NCI-H345 treated with DMSO at 0.1 percent for 48 hours (cell line): ENCODE measurements around the gene LRRC47.

Source experiments
- DNase-seq: peaks from one replicate; lab custom pipeline; 2025; ENCODE audit not compliant: unreplicated experiment; lab: John Stamatoyannopoulos, UW

Gene LRRC47

DNA sequence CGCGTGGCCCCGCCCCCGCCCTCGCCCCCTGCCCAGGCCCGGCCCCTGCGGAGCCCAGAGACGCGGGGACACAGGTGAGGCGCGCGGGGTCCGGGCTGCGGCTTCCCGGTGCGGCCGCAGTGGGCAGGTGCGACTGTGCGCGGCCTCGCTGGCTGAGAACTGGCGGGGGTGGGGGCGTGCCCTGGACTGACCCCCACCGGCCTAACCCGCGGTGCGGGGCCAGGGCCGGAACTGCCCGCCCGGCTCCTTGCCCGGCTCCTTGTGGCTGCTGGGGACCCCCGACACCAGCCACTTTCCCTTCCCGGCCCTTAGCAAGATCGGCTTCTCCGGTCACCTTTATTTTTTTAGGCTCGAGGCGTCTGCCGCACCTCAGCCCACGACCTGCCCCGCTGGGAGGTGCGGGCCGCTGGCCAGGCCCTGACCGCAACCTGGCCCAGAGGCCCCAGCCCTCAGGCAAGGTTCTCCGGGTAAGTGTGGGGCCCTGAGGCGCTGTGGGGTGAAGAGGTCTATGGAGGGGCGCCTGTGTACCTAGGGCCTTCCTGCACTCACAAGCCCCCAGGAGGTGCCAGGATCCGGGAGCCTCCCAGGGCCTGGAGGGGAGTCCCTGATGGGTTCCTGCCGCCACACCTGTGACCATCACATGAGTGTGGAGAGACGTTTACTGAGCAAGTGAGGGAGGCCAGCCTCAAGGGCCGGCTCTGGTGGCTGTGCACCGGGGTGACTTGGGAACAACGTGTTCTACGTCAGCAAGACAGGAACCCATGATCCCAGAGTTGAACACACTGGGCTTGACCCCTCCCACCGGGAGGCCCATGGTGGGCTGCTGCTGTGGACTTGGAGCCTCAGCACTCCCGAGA is 23.4 kb downstream of the LRRC47 start, which contains the start of gene SMIM1:
TSS of gene SMIM1 (plus strand) at position 35 of the 857 bp plus-strand sequence. CDS start 2,625 bp downstream, outside the sequence.
- DNase-seq, result no peak

DNA sequence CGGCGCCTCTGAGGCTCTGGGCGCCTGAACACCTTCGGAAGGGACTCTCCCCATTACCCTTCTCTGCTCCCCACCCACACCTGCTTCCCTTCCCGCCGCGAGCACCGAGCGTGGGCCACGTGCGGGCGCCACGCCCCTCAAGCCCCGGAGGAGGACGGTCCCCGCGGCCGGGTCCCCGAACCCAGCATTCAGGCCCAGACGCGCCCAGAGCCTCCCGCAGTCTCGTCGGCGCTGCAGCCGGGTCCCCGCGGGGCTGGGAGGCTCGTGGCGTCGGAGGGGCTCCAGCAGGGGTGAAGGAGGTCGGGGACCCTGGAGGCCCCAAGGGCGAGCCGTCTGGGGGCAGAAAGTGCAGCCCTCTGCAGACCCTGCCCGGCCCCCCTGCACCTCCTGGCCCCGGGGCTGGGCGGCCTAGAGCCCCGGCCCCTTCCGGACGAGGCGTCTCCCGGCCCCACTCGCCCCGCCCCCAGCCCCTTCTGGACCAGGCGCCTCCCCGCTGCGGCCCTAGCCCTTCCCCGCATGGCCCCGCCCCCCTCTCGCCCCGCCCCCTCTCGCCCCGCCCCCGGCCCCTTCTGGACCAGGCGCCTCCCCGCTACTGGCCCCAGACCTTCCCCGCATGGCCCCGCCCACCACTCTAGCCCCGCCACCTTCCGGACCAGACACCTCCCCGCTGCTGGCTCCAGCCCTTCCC is 24.1 kb downstream of the LRRC47 start:
- DNase-seq, result peak; percentile 57

DNA sequence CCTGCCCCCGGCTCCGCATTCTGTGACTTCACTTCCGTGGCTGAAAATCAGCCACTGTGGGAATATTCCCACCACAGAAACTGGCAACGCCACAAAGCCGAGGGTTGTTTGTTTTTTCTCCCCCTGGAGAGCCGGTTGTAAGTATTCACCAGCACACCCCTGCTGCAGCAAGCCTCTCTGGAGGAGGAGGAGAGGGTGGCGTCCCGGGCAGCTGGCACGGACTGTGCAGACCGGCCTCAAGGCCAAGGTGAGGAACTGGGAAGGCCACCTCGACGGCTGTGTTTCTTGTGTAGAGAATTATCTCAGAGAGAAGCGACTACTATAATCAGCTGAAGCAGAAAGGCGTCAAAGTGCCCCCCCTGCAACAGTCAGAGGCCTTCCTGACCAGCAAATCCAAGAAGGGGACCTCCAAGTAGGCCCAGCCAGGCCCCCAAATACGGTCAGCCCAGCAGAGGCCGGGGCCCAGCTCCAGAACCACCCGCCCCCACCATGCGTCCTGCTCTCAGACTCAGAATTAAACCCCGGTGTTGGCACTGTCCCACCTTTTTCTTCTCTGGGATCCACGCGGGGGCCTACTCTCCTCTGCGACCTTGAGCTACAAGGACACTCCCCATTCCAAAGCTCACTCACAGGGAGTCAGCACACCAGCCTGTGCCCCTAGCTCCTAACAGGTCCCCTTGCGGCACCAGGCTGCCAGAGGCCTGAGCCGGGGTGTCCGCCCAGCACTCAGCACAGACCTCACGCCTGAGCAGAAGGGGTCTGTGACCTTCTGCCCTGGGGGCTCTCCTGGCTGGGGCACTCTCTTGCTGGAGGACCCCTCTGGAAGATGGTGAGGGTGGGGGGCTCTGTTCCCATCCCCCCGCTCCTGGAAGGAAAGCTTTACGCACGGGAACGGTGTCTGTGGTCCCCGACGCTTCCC is 24.9 kb downstream of the LRRC47 start:
- DNase-seq, result no peak

DNA sequence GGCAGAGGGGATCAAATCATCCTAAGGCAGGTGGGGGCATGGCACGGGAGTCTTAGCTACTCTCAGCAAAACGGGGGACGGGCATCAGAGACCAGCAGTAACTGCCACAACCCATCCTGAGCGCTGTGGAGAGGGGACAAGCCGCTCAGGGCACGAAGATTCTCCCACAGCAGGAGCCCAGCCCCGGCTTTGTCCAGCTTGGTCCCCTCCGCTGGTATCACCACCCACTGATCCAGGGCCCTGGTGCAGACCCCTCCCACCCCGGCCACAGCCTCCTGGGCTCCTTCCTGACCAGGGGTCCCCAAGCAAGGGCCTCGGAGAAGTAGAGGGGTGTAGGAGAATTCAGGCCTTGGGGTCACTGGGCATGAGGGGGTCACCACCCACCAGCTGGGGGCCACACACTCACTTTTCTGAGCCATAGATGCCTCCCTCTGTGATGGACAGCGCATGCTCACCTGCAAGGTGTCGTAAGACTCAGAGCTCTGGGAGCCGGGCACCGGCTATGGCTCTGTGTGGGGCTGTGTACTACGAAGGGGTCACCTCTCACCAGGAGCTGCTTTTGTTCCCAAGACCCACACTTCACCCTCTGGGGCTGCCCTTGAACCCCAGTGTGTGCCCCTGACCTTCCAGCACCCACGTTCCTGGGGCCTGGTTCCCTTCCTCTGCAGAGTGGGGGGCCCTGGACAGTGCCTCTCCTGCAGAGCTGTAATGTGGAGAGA is 26.1 kb downstream of the LRRC47 start:
- DNase-seq, result no peak

DNA sequence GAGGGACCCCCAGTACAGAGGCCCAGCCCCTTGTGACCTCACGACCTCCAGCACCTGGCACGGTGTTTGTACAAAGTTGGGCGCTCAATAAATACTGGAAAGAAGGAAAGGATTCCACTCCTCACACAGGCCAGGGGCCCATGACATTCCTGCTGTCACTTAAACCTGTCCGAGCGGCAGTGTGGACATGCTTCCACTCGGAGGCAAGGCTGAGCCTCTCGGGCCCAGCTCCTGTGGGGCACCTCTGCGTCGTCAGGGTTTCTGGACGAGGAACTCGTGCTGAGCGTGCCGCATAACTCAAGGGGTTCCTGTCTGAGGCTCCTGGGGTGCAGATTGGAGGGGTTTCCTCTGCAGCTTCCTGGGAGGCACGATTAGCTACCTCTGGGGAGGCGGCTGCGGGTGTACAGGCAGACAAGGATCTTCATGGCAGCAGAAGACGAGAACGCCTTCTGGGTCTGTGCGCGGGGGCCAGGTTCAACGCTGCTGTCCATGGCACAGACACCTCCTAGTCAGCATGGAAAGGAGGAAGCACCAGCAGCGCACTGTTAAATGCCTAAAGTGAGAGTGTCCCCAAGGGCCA is 27.4 kb downstream of the LRRC47 start:
- DNase-seq, result no peak

DNA sequence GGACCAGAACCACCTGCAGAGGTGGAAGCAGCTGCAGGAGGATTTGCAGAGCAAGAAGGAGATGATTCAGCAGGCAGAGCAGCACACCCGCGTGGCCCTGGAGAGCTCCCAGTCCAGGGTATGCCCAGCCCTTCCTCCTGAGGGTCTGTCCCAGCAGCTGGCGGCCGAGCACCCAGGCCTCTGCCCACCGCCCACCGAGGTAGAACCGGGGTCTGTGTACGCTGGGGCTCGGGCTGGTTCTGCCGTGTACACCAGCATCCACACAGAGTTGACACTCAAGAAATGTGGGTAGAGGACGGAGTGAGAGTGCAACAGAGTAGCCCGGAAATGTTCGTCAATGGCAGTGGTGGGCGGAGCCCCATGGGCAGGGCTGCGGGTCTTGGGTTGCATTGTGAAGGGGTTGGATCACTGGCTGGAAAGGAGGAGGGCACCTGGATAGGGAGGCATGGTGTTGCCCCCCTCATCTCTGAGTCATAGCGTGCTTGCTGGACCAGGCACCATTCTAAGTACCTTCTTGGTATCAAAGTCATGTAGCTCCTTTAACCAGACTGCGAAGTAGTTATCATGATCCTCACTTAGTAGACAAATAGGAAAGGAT is 28.9 kb downstream of the LRRC47 start:
- no peak for DNase-seq

DNA sequence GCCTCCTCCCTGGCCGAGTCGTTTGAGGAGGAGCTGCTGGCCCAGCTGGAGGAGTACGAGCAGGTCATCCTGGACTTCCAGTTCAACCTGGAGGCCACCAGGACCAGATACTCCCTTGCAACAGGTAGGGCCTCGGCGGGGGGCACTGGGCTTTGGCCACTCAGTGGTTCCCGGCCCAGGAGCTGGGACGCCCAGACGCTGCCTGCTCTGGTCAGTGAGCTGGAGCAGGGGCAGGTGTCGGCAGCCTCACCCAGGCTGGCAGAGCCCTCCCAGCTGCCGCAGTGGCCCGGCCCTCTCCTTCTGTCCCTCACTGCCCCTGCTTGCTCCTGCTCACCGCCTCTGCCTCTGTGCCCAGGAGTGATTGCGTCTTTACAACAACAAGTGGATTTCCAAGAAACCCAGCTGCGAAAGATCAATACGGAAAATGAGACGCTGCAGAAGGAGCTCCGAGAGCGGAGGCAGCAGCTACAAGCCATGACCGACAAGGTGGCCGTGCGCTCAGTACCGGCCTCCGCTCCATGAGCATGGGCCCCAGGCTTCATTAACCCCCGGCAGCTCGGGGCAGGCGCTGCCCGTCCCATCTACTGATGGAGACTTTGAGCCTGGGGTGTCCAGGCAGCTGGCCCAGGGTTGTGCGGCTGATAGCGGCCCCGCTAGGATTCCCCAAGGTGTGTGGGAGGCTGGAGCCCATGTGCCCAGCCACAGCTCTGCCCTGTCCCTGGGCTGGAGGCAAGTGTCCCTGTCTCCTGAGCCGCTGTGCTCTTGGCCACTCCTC is 32.8 kb downstream of the LRRC47 start:
- no peak for DNase-seq

DNA sequence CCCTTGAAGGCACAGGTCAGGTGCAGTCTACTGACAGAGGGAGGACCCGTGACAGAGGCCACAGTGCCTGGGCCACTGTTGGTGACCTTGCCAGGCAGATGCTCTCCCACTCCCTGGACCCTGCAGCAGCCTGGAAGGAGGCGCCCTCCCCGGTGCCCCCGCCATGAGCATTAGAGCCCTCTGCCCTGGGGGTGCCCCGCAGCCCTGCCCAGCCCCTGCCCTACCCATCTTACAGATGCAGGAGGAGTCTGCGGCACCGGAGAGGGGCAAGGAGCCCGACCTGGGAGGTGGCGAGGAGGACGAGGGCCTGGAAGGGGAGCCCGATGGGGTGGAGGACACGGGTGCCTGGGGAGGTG is 33.4 kb downstream of the LRRC47 start:
- DNase-seq, result no peak

DNA sequence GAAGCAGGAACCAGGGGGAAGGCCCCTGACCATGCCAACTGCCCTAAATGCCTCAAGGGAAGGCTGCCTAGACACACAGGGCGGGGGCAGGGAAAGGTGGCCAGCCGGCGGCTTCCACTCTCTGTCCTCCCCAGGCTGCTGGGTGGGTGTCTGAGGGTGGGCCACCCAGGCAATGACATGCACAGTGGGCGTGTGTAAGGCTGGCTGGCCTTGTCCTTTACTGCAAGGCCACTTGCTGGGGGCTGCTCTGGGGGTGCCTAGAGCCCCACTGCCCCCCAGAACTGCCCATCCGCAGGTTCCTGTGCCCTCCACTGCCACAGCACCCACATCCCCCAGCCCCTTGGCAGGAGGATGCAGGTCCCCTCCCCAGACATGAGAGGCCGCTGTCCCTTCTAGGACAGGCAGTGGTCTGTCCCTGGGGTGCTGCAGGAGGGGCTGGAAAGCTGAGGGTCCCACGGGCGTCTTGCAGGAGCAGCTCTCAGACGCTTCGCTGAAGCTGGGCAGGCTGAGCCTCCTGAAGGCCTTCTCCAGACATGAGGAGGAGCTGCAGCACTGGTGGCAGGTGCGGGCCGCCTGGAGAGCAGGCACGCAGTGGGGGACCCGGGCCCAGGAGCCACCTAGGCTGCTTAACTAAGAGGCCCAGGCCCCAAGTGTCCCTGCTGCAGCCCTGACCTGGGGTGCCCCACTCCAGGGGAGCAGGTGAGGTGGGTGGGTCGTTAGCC is 34.0 kb downstream of the LRRC47 start:
- no peak for DNase-seq

DNA sequence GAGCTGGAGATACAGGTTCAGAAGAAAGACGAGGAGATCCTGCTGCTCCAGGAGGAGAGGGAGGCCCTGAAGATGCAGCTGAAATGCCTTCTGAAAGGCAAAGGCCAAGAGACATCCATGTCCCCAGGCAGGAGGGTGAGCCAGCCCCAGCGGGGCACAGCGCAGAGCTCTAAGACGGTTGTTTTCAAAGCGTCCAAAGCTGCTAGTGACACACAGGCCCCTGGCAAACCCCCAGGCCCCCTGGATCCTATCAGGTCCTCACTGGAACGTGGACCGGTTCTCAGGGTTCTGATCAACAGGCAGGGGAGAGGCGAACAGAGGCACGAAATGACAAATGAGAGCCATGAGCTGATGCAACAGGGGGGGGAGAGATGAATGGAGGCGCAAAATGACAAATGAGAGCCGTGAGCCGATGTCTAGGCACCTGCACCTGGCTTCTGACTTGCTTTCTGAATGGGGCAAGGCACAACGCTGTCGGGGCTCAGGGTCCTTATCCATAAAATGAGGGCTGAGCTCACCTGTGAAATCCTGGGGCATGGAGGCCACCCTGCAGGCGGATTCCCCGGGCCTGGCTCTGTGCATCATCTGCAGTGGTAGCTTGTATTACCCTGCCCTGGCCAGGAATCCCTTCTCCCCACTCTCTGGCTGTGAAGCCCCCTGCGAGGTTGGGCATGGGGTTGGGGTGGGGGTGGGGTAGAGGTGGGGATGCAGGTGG is 34.8 kb downstream of the LRRC47 start:
- no peak for DNase-seq

DNA sequence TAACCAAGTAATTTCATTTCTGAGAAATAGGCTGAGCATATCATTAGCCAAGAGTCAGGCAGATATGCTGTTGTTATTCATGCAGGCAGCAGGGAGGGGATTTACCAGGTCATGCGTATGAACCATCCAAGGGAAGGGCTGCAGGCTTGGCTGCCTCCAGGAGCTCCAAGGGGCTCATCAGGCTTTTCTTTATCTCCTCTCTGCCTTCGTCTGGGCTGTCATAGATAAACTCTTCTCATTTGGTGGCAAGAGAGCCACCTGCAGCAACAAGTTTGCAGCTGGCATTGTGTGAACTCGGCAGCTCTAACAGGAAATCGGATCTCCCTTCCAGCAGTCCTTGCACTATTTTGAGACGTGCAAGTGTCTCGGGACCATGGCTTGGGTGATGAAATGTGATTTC is 36.5 kb downstream of the LRRC47 start:
- DNase-seq, result no peak

DNA sequence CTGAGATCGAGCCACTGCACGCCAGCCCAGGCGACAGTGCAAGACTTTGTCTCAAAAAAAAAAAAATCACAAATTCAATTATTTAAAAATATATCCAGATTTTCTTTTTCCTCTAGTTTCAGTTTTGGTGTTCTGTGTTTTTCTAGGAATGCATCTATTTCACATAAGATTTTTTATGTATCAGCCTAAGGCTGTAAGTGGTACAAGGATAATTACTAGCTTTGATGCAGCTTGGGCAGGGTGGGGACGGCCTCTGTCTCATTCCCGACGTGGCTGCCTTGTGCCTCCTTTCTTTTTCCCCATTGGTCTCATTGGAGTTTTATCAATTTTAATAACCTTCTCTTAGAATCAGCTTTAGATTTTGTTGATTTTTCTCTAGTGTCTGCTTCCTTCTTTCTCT is 37.1 kb downstream of the LRRC47 start:
- no peak for DNase-seq

DNA sequence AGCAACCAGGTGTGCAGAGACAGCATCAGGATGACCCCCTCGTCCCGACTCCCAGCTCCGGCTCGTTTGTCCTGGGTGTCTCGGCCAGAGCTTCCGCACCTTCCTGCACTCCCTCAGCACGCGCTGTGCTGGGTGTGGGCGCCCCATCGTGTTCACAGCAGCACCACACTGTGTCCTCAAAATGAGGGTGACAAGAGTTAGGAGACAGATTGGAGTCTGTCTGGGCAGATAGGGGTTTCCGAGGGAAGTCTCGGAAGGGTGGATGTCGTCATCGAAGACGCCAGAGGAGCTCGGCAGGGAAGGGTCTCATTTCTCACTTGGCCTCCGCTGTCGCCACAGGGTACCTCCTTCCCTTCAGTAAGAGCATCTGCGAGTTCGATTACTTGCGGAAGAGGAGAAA is 39.9 kb downstream of the LRRC47 start:
- DNase-seq, result no peak

DNA sequence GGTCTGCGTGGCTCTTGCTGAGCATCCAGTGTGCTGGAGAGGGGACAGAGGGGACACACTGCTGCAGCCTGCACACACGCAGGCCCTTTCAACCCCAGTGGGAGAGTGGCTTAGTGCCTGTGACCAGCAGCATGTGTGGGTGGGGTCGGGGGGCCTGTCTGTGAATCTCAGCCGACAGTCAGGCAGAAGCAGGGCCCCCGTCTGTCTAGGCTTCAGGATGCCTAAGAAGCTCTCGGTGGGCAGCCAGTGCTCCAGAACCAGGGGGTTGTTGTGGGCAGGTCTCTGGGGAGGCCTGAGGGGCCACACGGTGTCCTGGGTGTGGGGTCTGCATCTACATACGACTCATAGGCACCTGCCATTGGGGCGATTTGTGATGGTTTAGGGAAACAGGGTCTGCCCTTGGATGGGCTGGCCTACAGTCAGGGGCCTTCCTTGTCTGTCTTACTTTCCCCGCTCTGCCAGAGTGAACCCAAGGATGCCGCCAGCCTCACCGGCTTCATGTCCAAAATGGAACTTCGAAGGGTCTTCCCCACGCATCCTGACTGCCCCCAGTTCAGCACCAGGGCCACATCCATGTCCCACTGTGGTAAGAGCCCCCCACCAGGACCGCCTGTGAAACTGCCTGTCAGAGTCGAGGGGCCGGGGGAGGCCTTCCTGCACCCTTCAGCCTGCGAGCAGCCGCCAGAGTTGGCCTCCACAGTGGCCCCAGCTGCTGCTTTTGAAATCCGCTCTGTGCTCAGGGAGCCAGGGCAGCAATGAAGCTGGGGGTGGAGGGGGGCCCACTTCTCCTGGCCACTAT is 42.4 kb downstream of the LRRC47 start:
- no peak for DNase-seq

DNA sequence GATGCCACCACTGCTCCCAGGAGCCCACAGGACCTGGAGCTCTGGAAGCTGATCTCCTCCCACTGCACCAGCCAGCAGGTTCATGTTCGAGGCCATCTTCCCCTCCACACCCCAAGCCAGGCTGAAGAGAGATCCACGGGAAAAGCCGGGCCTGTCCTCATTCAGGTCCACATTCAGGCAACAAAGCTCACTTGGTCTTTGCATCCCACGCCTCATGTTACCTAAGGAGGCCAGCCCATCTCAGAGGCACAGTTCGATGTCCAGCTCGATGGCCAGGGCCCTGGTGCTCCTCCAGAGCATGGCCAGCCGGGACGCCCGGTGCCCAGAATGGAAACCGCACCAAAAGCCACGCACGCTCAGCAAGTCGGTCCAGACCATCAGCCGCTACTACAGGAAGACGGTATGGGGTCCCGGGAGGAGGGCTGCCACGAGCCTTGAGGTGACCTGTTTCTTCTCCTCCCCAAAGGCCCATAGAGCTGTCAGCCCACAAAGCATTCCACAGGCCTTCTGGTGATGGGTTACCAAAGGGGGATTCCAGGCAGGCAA is 43.8 kb downstream of the LRRC47 start, which contains the start of gene CCDC27:
TSS of gene CCDC27 (plus strand) at position 51 of the 546 bp plus-strand sequence. CDS start at position 83, 32 bp downstream.
- no peak for DNase-seq

DNA sequence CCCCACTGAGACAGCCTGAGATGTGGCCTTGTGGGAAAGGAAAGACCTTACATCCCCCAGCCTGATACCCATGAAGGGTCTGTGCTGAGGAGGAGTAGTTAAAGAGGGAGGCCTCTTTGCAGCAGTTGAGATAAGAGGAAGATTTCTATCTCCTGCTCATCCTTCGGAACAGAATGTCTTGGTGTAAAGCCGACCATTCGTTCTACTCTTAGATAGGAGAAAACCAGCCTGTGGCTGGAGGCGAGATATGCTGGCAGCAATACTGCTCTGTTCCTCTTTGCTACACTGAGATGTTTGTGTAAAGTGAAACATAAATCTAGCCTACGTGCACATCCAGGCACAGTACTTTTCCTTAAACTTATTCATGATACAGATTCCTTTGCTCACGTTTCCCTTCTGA is 45.6 kb downstream of the LRRC47 start:
- no peak for DNase-seq

DNA sequence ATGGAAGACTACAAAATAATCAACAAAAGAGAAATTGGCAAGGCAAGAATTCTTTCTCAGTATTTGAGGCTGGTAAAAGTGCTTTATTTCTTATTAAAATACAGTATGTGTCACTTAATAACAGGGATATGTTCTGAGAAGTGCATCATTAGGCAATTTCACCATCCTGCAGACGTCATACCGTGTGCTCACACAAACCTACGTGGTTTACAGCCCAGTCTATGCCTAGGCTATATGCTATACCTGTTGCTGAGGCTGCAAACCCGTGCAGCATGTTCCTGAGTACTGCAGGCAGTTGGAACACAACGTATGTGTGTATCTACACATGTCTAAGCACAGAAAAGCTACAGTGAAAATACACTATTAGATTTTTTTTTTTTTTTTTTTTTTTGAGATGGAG is 46.8 kb downstream of the LRRC47 start:
- no peak for DNase-seq
